ENCODE results near the gene SKAP2.

Gene SKAP2

GRCh38 chr7:26659121-26659520 is 205.3 kb downstream of the SKAP2 start:
- DNase-seq: no peak

- DNase-seq: no peak
Measured at GRCh38 chr7:26658389-26659084, 205.9 kb downstream of the SKAP2 start.

DNA sequence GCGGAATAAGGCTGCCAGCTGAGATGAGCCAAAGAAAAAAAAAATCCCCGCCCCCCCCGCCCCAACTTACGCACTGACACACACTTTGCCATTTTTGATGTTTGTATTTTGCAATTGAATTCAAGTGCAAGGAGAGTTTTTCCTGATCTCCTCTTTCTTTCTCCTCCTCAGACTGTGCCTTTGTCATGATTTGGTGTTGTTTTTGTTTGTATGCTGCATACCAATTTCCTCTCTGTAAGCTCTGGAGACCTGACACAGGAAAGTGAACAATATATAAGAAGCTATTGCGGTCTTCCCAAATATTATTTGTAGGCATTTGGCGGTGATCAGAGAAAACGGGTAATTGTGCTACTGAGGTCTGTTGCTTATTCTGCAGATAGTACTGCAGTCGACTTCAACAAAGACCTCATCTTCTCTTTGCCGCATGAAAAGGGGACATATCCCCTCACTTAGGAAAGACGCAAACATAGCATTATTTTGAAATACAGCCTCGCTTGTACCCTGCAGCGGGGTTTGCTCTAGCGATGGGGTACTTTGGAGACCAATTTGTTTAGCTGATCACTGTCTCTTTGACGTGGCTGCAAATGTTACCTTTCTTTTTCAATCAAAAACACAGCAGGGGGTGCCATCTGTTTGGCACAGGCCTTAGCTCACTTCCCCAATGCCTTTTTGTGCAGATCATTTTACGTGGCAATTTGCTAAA is 206.6 kb downstream of the SKAP2 start:
- DNase-seq: no peak

- DNase-seq: no peak
Measured at GRCh38 chr7:26657206-26657641, 207.2 kb downstream of the SKAP2 start.

- no peak for DNase-seq
Measured at GRCh38 chr7:26656735-26657134, 207.7 kb downstream of the SKAP2 start.

GRCh38 chr7:26655781-26656180 is 208.6 kb downstream of the SKAP2 start:
- DNase-seq: no peak

- DNase-seq: no peak
Measured at GRCh38 chr7:26653430-26654399, 210.7 kb downstream of the SKAP2 start.

GRCh38 chr7:26652401-26653100 is 211.8 kb downstream of the SKAP2 start:
- no peak for DNase-seq

GRCh38 chr7:26650103-26650502 is 214.3 kb downstream of the SKAP2 start:
- no peak for DNase-seq

DNA sequence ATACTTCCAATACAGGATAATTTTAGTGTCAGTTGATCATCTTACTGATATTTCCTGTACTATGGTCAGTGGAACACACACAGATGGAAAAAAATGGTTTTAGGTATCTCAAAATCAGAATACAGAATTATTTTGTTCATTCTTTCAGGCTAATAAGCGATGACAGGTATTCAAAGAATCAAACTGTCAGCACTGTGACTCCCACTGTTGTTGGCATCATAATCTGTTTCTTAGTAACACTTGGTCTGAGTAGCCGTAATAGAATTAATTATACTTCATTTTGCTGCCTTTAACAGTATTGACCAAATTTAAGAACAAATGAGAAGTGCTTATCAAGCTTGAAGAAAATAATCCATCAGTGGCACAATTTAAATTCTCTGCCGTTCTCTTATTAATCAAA is 215.0 kb downstream of the SKAP2 start:
- DNase-seq: no peak

GRCh38 chr7:26648554-26648953 is 215.8 kb downstream of the SKAP2 start:
- no peak for DNase-seq

DNA sequence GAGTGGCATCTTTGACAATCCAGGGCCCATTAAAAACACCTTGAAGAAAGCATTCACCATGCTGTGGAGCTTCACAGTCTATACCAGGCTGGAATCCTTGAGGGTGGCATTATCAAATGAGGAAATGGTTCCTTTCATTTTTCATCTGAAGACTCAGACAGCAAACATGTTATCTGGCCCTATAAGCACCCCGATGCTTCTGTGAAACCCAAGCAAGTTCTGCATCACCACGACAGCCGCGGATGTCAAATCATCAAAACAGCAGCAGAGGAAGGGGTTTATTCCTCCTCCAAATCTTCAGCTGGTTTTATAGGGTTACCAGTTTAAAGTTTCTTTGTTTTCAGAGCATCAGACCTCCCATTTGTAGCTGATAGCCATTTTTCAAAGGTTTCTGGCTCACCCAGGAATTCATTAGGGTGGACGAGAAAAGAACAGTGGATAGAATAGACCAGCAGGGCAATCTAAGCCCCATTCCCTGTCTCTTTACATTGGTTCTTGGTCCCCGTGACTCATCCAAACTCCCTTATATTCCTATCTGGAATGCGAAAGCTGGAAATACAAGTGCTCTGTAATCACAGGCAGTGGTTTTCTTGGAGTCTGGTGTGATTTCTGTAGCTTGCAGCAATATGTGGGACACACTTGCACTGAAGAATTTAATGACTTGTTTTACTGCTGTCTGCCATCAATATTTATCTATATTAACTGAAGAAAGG is 217.9 kb downstream of the SKAP2 start:
- no peak for DNase-seq

DNA sequence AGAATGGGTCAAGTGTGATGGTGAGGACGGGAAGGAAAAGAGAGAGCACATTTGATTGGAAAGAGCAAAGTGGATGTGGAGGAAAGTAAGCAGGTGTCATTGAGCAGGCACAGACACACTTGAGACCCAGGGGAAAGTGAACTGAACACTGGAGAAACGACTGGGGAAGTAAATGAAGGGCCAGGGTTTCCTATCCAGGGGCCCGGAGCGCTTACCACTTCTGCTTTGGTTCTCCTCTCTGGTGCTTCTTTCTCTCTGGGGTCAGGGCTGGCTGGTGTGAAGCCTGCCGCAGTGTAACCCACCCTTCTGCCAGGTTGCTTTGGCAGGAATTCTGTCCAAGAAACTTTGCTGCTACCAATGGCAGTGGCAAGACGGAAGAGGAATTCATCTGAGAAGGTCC is 219.3 kb downstream of the SKAP2 start:
- no peak for DNase-seq

GRCh38 chr7:26642416-26642815 is 222.0 kb downstream of the SKAP2 start:
- no peak for DNase-seq

DNA sequence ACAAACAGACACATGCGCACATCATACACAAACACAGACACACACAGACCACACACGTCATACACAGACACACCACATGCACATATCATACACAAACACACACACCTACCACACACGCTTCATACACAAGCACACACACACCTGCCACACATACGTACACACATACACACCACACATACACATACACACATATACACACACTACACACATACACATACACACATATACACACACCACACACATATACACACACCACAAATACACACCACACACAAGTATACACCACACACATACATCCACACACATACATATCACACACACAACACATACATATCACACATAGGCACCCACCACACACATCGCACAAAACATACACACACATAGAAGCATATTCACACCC is 224.7 kb downstream of the SKAP2 start:
- DNase-seq: no peak

DNA sequence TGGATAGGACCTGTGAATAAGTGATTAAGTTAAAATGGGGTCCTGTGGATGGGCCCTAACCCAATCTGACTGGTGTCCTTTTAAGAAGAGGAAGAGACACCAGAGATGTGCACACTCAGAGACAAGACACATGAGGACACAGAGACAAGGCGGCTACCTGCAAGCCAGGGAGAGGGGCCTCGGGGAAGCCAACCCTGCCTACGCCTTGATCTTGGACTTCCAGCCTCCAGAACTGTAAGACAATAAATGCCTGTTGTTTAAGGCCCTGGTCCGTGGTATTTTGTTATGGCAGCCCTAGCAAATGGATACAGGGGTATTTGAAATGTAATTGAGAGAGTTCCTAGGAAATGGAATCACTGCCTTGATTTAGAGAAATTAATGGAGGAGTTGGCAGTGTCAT is 225.3 kb downstream of the SKAP2 start:
- DNase-seq: no peak

GRCh38 chr7:26638140-26638539 is 226.2 kb downstream of the SKAP2 start:
- DNase-seq: no peak

GRCh38 chr7:26637610-26638009 is 226.8 kb downstream of the SKAP2 start:
- no peak for DNase-seq

DNA sequence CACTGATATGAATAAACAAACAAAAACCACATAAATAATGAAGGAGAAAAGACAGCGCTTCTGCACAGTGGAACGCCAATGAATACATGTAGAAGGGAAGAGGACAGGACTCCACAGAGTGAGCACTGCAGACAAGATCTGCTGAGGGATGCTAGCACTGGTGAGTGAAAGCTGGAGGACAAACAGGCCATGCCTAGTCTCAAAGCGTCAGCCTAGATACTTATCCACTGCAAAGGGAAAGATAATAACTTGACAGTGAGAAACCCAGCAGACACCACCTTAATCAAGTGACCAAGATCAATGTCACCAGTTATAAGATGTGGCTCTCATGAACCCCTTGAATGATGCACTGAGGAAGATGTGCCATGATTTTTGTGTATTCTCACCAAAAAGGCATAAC is 227.6 kb downstream of the SKAP2 start:
- DNase-seq: no peak

- DNase-seq: no peak
Measured at GRCh38 chr7:26633557-26633956, 230.8 kb downstream of the SKAP2 start.

DNA sequence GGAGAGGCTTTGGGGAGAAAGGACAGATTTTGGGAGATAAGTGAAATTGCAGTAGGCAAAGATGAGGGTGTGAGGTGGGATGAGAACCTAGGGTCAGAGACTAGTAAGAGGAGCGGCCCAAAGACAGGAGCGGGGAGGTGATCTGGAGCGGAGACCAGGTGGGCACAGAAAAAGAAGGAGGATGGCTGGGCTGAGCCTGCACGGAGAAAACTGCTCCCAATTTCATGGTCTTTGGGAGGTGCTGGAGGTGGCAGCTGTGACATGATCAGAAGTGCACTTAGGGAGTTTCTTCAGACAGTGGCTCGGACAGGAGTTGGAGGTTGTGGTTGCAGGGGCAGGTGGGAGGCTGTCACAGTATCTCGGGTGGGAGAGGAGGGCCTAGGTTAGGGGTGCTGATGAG is 232.8 kb downstream of the SKAP2 start:
- DNase-seq: no peak

DNA sequence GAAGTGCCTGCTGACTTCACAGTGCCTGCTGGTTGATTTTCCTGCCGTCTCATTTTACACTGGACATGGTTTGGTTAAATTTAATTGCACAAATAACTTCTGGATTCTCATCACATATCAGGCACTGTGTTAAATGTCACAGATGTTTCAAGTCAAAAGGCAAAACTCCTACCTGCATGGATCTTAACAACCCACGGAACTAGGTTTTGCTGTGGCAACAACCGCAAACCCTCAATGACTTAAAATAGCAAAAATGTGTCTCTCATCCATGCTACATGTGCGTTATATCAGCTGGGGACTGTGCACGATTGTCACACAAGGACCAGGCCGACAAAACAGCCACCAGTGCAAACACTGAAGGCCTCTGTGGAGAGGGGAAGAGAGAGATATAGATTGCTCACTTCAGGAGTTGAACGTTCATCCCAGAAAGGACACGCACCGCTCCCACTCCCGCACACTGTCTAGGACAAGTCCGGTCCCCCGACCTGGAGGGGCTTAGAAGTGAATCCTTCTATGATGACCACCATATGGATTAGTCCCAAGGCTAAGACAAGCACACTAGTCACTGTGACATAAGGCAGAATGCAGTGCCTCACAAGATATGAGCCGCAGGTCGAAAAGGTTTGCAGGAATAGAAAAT is 233.3 kb downstream of the SKAP2 start:
- DNase-seq: no peak
